NCI-H2196 (cell line): Measurements from ENCODE around the gene CENPB.

ENCODE experiments used
- DNase-seq: peaks from one replicate; lab custom pipeline; 2025; ENCODE audit not compliant: unreplicated experiment; lab: John Stamatoyannopoulos, UW

Gene CENPB

GRCh38 chr20:3767427-3768341 is 18.9 kb downstream of the CENPB start, which contains the start of gene ADISSP:
Gene ADISSP (minus strand): TSS chr20:3767753. CDS start chr20:3760100, 7,653 bp downstream.
- peak; percentile 99 for DNase-seq

- DNase-seq = no peak
These were observed 19.5 kb downstream of the CENPB start for GRCh38 chr20:3767110-3767426.

- no peak for DNase-seq
These were observed 20.0 kb downstream of the CENPB start for GRCh38 chr20:3766422-3767109.

DNA sequence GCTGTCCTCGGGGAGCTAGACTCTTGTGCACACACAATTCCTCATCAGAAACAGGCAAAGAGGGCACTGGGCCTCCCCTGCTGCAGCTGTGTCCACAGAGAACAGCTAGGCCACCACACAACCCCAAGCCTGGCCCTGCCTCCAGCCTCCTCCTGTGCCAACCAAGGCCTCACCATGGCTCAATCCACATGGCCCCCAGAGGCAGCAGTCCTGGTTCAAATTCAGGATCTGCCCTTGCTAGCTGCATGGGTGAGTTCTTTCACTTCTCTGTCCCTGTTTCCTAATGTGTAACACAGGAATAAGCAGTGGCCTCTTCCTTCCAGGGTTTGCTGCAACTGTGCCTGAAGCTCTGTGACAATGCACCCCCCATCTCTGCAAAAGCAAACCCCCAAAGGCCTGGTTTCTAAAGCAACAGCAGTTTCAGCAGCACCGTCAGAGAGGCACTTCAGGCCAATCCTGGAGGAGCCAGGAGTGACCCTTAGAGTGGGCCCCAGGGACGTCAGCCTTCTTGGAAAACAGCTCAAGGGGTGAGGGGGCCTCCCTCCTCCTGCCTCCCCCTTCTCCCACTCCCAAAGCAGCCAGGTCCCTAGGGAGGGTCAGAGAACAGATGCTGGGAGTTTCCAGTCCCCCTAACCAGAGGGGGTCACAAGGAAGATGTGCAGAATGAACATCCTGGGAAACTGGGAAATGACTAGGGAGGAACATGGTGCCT is 21.2 kb downstream of the CENPB start:
- DNase-seq = no peak

- no peak for DNase-seq
These were observed 21.9 kb downstream of the CENPB start for GRCh38 chr20:3764659-3765058.

DNA sequence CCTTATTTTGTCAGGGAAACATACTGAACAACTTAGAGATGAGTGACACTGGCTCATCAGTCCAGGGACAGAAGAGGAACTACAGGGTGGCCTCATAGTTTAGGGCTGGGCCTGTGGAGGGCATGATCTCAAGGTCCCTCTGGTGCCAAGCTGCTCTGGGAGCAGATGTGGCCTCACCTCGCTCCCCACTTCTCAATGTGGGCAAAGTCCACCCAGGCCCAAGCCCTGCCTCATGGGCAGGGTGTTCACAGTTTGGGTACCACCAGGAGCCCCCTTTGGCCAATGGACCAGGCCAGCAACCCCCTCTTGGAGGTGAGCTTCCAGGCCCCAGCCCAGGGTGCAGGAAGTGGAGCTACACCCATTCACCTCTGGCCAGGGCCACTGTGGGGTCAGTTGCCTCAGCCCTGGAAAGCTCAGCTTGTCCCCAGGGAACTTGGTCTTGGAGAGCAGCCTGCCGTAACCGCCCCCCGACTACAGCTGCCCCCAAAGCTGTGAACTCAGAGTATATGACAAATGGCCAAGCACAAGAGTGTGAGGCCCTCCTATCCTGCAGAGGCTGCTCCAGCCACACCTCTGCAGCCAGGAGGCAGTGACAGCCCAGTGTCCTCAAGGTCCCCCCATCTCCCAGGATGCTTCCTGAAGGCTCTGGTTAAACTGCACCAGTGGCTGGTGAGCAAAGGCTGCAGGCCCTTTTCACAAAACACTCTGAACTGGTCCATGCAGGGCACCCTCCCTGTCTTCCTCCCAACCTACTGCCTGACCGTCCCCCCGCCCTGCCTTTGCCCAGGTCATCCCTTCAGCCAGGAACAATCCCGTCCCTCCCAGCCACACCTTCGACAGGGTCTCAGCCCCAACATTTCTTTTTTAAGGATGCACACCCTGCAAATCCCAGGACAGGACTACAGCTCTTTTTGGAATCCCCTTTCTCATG is 22.6 kb downstream of the CENPB start:
- DNase-seq = no peak

- DNase-seq = no peak
These were observed 25.7 kb downstream of the CENPB start for GRCh38 chr20:3760655-3761348.

DNA sequence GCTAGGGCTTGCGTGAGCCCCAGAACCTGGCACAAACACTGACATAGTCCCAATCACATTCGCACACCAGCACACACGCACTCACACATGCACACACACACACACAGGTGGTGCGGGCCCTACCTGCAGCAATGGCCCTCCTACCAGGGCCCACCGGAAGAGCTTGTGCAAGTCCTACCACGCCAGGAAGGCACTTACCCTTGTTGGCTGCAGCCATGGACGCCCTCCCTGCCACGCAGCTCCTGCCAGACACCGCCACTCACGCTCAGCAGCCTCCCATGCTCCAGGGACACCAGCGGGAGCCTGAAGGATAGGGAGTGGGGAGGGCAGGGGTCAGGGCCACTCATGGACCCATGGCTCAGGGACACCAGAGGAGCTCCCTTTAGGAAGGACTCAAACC is 26.7 kb downstream of the CENPB start:
- DNase-seq = no peak

DNA sequence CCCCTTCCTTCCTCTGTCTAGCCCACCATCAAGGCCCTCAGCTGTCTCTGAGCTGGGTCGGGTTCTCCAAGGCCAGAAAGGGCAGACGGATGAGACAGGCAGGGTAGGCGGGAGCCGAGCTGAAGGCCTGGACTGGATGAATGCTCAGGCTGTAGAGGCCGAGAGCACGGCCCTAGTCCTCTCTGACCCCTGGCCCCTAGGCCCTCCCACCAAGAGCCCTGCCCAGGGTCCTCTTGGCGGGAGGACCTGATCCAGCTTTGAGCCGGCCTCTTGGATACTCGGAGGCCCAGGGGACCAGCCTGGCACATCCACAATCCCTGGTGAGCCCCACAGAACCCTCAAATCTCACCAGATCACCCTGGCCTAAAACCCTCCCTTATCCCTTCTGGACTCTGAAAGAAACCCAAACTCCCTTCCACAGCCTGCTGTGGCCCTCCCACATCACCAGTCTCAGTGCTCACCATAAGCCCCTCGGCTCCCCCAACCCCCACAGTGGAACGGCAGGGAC is 27.2 kb downstream of the CENPB start:
- no peak for DNase-seq

DNA sequence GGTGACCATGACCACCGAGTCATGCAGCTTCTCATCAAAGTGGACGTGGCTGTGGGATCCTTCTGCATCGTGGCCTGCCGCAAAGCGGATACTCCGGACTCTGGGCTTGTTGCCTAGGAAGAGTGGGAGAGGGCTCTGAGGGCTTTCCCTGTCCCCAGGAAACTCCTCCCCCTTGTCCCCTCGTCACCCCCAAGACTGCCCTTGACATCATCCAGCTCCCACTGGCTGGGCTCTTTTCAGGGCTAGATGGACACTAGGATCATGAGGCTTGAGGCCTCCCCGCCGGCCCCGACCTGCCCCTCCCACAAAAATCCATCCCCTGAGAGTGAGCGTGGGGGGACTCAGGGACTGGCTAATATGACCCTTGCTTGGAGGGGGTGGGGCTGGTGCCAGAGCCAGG is 28.0 kb downstream of the CENPB start:
- DNase-seq = no peak

- no peak for DNase-seq
These were observed 29.3 kb downstream of the CENPB start for GRCh38 chr20:3757268-3757667.

DNA sequence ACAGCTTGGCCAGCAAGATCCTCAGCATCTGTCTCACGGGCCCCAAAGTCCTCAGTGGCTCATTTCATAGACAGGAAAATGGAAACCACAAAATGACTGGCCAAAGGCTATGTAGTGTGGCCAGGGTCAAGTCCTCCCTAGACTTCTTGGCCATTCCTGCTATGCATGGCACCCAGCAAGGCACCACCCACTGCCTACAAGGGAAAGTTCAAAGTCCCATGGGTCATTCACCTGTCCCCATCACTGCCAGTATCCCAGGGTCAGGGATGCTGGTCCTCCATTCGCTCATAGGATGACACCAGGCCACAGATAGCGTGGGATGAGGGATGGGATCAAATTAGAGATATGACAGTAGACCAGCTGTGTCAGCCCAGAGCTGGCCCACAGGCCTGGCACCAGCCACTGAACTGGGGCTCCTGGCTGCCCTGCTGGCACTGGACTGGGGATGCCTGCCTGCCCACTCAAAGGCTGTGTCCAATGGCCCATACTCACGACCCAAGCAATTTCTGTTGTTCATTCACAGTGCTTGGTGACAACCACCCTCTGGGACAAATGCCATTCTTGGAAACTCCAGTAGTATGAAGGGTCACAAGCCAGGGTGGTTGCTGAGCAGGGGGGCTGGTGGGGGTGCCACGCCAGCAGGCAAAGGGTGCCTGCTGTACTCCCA is 30.6 kb downstream of the CENPB start:
- no peak for DNase-seq

GRCh38 chr20:3755269-3755668 is 31.3 kb downstream of the CENPB start:
- no peak for DNase-seq

GRCh38 chr20:3754276-3754630 is 32.3 kb downstream of the CENPB start:
- no peak for DNase-seq

DNA sequence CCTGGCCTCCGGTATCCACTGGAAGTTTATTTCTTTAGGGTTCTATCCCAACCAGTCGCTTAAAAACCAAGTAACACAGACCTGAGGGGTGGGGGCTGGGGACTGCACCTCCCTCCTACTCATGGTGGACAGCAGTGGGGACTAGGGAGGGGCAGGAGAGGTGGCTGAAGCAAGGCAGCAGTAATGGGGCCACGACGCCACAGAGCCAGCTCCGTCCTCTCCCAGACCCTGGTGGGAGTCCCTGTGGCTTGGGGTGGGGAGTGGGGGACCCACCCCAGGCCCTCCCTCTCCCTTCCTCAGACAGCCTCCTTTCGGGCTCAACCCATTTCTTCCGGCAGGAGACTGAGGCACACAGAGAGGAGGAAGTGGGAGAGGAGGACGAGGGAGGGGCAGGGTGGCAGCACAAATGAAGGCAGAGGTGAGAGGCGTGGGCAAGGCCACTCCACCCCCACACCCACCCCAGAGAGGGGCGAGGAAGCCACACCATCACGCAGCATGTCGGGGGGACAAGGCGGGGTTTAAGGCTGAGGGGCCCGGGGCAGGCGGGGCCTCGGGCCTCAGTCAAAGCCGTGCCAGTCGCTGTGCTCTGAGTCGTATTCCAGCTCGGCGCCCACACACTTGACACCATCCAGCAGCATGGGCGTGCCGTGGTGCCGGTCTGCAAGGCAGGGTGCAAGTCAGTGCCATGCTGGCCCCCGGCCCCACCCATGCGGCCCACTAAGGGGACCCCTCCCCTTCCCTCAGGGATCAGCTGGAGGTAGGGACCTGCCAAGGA is 32.9 kb downstream of the CENPB start:
- no peak for DNase-seq

DNA sequence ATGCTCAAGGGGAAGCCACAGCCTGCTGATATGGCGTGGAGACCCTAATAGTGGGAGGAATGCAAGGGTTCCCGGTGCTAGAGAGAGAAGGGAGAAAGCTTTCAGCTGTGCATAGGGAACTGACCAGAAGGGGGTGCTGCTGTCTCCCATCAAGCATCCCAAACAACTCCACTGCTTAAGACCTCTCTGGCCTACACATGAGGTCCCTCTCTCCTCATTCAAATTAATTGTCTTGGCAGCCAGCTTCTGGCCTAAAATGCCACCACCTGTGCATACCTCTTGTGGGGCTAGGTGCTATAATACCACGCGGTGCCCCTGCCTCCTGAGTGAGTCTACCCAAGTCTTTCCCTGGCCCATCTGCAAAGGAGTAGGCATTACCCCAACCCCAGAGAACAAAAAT is 33.4 kb downstream of the CENPB start:
- DNase-seq = peak; percentile 61

DNA sequence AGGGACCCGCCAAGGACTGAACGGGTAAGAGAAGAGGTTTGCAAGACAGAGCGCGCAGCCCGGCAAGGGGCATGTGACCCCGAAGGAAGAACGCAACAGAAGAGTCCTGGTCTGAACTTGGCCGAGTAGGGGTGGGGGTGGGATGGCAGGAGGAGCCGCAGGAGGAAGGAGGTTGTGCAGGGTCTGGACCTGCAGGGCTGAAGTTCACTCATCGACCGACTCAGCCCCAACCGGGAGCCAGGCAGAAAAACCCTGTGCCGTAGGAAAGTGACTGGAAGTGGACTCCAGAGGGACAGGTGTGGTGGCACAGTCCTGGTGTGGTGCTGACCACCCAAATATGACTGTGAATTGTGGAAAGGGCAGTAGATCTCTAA is 34.2 kb downstream of the CENPB start:
- DNase-seq = peak; percentile 48

- DNase-seq = peak; percentile 86
These were observed 34.7 kb downstream of the CENPB start for GRCh38 chr20:3751675-3752385.
